Common myeloid progenitor, CD34-positive (primary cell): Measurements from ENCODE around the gene MYPN.

ENCODE experiments used
- CTCF ChIA-PET: fragments of 350-600 bp; sonication (Branson Sonifier 250); formaldehyde crosslinking; loops from one replicate; lab custom pipeline; 2021; ENCODE audit warnings: antibody characterized with exemption; lab: Charles Lee
- POLR2A ChIA-PET: fragments of 350-600 bp; sonication (Branson Sonifier 250); formaldehyde crosslinking; loops from one replicate; lab custom pipeline; 2021; ENCODE audit warnings: antibody characterized with exemption; lab: Charles Lee
- DNase-seq, 3 donors: peaks; one replicate each; pipeline versions ENCODE4 v3.0.0 to v3.0.0-alpha.2; 2013
- H3K27ac ChIP-seq, 2 experiments: 1 replicate in 1 of 2; 2 replicates in 1 of 2; pipeline ENCODE4 v1.7.0; 2013; ENCODE audit warnings: inconsistent platforms in 2 of 2, low read length in 2 of 2, mild to moderate bottlenecking in 2 of 2, low read depth in 1 of 2, moderate library complexity in 1 of 2; ENCODE audit not compliant: severe bottlenecking in 2 of 2, insufficient read depth in 1 of 2, poor library complexity in 1 of 2
- H3K27me3 ChIP-seq, 5 experiments: replicated peaks in 2 of 5; 1 replicate in 3 of 5; 2 replicates in 2 of 5; pipeline versions ENCODE4 v1.6.1 to v1.7.0; 2013; ENCODE audit warnings: low read length in 4 of 5, mild to moderate bottlenecking in 2 of 5, moderate library complexity in 2 of 5, inconsistent platforms in 1 of 5; ENCODE audit not compliant: insufficient read depth in 5 of 5, control insufficient read depth in 4 of 5
- H3K36me3 ChIP-seq, 4 experiments: 1 replicate in 2 of 4; 2 replicates in 2 of 4; pipeline versions ENCODE4 v1.6.1 to v1.7.0; 2013; ENCODE audit warnings: low read length in 3 of 4, control low read depth in 1 of 4, mild to moderate bottlenecking in 1 of 4; ENCODE audit not compliant: control insufficient read depth in 4 of 4, insufficient read depth in 4 of 4
- H3K4me1 ChIP-seq, 4 experiments: 1 replicate in 3 of 4; 2 replicates in 1 of 4; pipeline versions ENCODE4 v1.6.1 to v1.7.1; 2013; ENCODE audit warnings: low read length in 3 of 4, mild to moderate bottlenecking in 3 of 4, control low read depth in 1 of 4, inconsistent platforms in 1 of 4, moderate library complexity in 1 of 4; ENCODE audit not compliant: control insufficient read depth in 4 of 4, insufficient read depth in 4 of 4; ENCODE audit errors: control extremely low read depth in 1 of 4
- H3K4me3 ChIP-seq, 7 experiments: 1 replicate in 4 of 7; 2 replicates in 3 of 7; pipeline versions ENCODE4 v1.5.1 to v1.7.0; 2013; ENCODE audit warnings: mild to moderate bottlenecking in 7 of 7, low read length in 6 of 7, moderate library complexity in 6 of 7, inconsistent platforms in 2 of 7, low read depth in 2 of 7, control low read depth in 1 of 7; ENCODE audit not compliant: insufficient read depth in 4 of 7, control insufficient read depth in 1 of 7; ENCODE audit errors: extremely low read depth in 1 of 7
- H3K9me3 ChIP-seq, 5 experiments: 1 replicate in 4 of 5; 2 replicates in 1 of 5; pipeline versions ENCODE4 v1.6.1 to v1.7.1; 2013; ENCODE audit warnings: low read length in 4 of 5, mild to moderate bottlenecking in 2 of 5, inconsistent platforms in 1 of 5, low read depth in 1 of 5, moderate library complexity in 1 of 5; ENCODE audit not compliant: control insufficient read depth in 4 of 5, insufficient read depth in 2 of 5; ENCODE audit errors: control extremely low read depth in 1 of 5
- WGBS: methylation state at CpG from one replicate; pipeline ENCODE4 v1.1.5; 2013; ENCODE audit not compliant: insufficient coverage; 5-methylcytosine and 5-hydroxymethylcytosine counted together

Gene MYPN

GRCh38 chr10:68251625-68252495 lies 142.6 kb downstream of the MYPN start:
- Histone ChIP-seq H3K4me3 (no peak overlapping the region), H3K27me3 (no peaks in the 10 kb centered on the region), H3K9me3 (no peaks in the 10 kb centered on the region), H3K27ac (no peak overlapping the region), H3K4me1 (peaks cover 0 to 2% (median 0%) of the 10 kb centered on the region in 4 experiments), H3K36me3 (no peaks in the 10 kb centered on the region)
- ChIA-PET POLR2A (no interaction called here), CTCF (no interaction called here)
- DNase-seq, result peak in 1 of 3 donors; percentile 9
- WGBS, result 50% methylated on average over 3 of the region's 5 CpGs

GRCh38 chr10:68253346-68253745 lies 144.1 kb downstream of the MYPN start:
- no CpG with 5 or more reads among the region's 1 CpG for WGBS
- DNase-seq, result no peak
- no peak overlapping the region for H3K4me3 ChIP-seq
- CTCF ChIA-PET, result no interaction called here
- H3K27ac ChIP-seq, result no peak overlapping the region
- H3K27me3 ChIP-seq, result no peaks in the 10 kb centered on the region
- POLR2A ChIA-PET, result no interaction called here
- no peaks in the 10 kb centered on the region for H3K9me3 ChIP-seq
- peaks cover 0 to 2% (median 0%) of the 10 kb centered on the region in 4 experiments for H3K4me1 ChIP-seq
- H3K36me3 ChIP-seq, result no peaks in the 10 kb centered on the region

- Histone ChIP-seq H3K9me3 (peaks cover 0 to 6% (median 4%) of the 10 kb centered on the region in 5 experiments), H3K27ac (no peak overlapping the region), H3K4me1 (no peaks in the 10 kb centered on the region), H3K4me3 (no peak overlapping the region), H3K36me3 (no peaks in the 10 kb centered on the region), H3K27me3 (no peaks in the 10 kb centered on the region)
- DNase-seq, result no peak
- ChIA-PET POLR2A (no interaction called here), CTCF (no interaction called here)
- 95% methylated on average over 8 of the region's 8 CpGs for WGBS
These were observed 152.0 kb downstream of the MYPN start for GRCh38 chr10:68261132-68261856.
